Measurements from ENCODE around the gene BIN2. TPM values are rescaled to one million over a fixed set of nuclear protein-coding genes. Genes with fewer than 3 reads are reported as not detected.
"Not testable (repeated sequence)": the region's sequence is repeated elsewhere in the genome, so short reads cannot be mapped to it uniquely, and the experiment has no call there.

Gene BIN2
- total and polyA plus RNA-seq, 2 of the 4 experiments (the other 2 are of a cell fraction), result not detected

DNA sequence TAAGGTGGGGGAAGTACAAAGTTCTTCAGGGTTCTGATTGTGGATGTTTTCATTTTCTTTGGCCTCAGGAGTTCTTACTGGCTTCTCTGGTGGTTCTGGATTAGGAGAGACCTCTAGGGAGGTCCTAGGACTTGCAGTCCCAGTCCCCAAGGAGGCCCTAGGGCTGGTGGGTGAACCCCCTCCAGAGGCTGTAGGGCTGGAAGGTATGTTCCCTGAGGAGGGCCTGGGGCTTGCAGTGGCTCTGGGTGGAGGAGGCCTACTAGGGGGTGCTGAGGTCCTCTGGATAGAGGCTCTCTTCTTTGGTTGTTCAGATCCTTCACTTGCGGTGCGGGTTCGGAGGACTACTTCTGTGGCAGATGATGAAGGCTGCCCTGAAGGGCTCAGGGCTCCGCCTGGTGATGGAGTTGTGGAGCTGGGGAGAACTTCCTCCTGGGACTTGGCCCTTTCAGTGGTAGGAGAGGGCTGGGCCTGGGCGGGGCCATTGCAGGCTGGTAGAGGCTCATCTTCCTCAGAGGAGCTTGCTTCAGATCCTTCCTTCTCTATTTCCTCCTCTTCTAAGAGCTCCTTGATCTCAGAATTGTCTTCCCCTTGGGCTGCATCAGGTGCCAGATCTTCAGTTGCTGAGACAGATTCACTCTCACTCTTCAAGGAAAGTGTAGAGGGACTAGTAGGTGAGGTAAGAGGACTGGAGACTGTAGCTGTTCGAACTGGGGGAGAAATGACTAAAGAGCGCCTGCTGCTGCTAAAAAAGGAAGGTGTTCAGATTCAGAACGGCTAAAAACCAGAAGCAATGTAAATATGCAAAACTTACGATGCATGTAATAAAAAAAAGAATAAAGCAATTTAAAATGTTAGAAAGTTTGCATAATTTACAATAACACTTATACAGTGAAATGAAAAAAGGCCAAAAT is 32.1 kb downstream of the BIN2 start:
- H3K9me1 ChIP-seq (ENCODE audit: insufficient read depth, low read length); in situ Hi-C loops (cut with MboI; ENCODE audit: low sequenced_read_pairs); H2BK120ac ChIP-seq (ENCODE audit: low read depth, low read length); H2BK5ac ChIP-seq (ENCODE audit: low read depth, low read length, poor library complexity, severe bottlenecking); dilution Hi-C loops (cut with HindIII; ENCODE audit: low sequenced_read_pairs, unreplicated experiment); H2BK20ac ChIP-seq (ENCODE audit: low read depth, low read length); H4K20me1 ChIP-seq (ENCODE audit: insufficient read depth, low read length); H4K8ac ChIP-seq (ENCODE audit: low read depth in 2 of 2, low read length in 2 of 2); H3K4me1 ChIP-seq (ENCODE audit: control insufficient read depth, insufficient read depth, low read length); CTCF ChIA-PET; H3K4ac ChIP-seq (ENCODE audit: low read depth, low read length); H4K91ac ChIP-seq (ENCODE audit: insufficient read depth, low read depth, low read length); H3K36me3 ChIP-seq (ENCODE audit: control insufficient read depth, insufficient read depth, low read length); H3K4me3 ChIP-seq (ENCODE audit: insufficient read depth, low read depth, low read length); H3K4me2 ChIP-seq (ENCODE audit: low read depth, low read length); H3K9me3 ChIP-seq (ENCODE audit: control insufficient read depth, insufficient read depth, low read length); H3K79me1 ChIP-seq (ENCODE audit: low read depth in 1 of 2, low read length in 2 of 2); H2AK5ac ChIP-seq (ENCODE audit: low read depth, low read length); H4K5ac ChIP-seq (ENCODE audit: low read depth, low read length); H2AK9ac ChIP-seq (replicated peaks; ENCODE audit: low read depth, low read length, poor library complexity); H3K27ac ChIP-seq (ENCODE audit: insufficient read depth, low read length); POLR2A ChIA-PET (ENCODE audit: unreplicated experiment); H2AFZ ChIP-seq (replicated peaks; ENCODE audit: low read length, poor library complexity); DNase-seq; H2BK15ac ChIP-seq (ENCODE audit: low read depth, low read length); BruUV-seq (replicated peaks); H3K14ac ChIP-seq (replicated peaks; ENCODE audit: low read depth, low read length); H3K27me3 ChIP-seq (ENCODE audit: control insufficient read depth, insufficient read depth, low read length); H3K23ac ChIP-seq (ENCODE audit: low read depth, low read length); intact Hi-C loops (cut with micrococcal nuclease); ATAC-seq (ENCODE audit: low read depth); H3K56ac ChIP-seq (ENCODE audit: extremely low read depth, insufficient read depth, low read length); H3K9ac ChIP-seq (ENCODE audit: low read depth, low read length); H3K18ac ChIP-seq (ENCODE audit: low read depth, low read length): not testable (repeated sequence)
- no CpG with 5 or more reads among the region's 9 CpGs for WGBS, 2 experiments (ENCODE audit: extremely low coverage in 2 of 2, insufficient read length in 1 of 2)

Data from IMR-90 (cell line).